Esophagus squamous epithelium (tissue), 4 donors: ENCODE results near the gene GRAP.

Experiments
- POLR2A ChIP-seq, 4 donors: fragments of 450-650 bp; IDR thresholded peaks; one replicate each; pipeline ENCODE4 v1.6.1; 2017; ENCODE audit warnings: antibody characterized with exemption in 4 of 4, mild to moderate bottlenecking in 4 of 4, moderate library complexity in 3 of 4
- TF ChIP-seq, protein P1 (sequence below), 6 experiments: fragments of 450-650 bp in 4 of 6; fragments of 200-600 bp in 2 of 6; sonication (generic) in 2 of 6; IDR thresholded peaks; one replicate each; pipeline ENCODE4 v1.5.1; 2016 to 2019; ENCODE audit warnings: antibody characterized with exemption in 6 of 6, mild to moderate bottlenecking in 4 of 6, moderate library complexity in 4 of 6

DNA sequence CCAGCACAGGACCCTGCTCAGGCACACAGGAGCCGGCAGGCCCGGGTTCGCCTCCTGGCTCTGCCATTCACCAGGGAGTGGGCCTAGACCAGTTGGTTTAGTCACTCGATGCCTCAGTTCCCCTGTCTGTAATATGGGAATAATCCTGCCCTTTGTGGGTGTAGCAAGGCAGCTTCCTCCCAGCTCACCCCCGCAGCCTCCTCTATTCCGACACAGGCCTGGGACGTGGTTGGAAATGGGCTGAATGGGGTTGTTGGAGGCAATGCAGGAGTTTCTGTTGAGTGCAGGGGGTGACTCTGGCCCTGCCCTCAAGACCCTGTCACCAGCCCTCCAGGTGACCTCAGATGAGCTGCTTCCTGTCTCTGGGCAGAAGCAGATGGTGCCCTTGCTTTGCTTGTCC, 75.0 kb downstream of the GRAP start:
- TF ChIP-seq, protein P1, sequence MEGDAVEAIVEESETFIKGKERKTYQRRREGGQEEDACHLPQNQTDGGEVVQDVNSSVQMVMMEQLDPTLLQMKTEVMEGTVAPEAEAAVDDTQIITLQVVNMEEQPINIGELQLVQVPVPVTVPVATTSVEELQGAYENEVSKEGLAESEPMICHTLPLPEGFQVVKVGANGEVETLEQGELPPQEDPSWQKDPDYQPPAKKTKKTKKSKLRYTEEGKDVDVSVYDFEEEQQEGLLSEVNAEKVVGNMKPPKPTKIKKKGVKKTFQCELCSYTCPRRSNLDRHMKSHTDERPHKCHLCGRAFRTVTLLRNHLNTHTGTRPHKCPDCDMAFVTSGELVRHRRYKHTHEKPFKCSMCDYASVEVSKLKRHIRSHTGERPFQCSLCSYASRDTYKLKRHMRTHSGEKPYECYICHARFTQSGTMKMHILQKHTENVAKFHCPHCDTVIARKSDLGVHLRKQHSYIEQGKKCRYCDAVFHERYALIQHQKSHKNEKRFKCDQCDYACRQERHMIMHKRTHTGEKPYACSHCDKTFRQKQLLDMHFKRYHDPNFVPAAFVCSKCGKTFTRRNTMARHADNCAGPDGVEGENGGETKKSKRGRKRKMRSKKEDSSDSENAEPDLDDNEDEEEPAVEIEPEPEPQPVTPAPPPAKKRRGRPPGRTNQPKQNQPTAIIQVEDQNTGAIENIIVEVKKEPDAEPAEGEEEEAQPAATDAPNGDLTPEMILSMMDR (IDR thresholded peaks at IDR 0.05): no peak
- no peak for TF ChIP-seq POLR2A (IDR thresholded peaks at IDR 0.05)
